Loucy (cell line): ENCODE measurements around the gene HES2.

Source experiments
- H2AFZ ChIP-seq: fragments of 200-600 bp; sonication (generic); 2 replicates; pipeline ENCODE4 v1.6.0; 2016; ENCODE audit warnings: antibody characterized with exemption, mild to moderate bottlenecking, low read length, moderate library complexity
- H3F3A ChIP-seq: fragments of 200-600 bp; 2 replicates; pipeline ENCODE4 v1.6.0; 2016; ENCODE audit warnings: antibody characterized with exemption, low read depth, mild to moderate bottlenecking
- H3K27me3 ChIP-seq: fragments of 200-600 bp; sonication (generic); 2 replicates; pipeline ENCODE4 v1.6.1; 2014; ENCODE audit warnings: low read length, mild to moderate bottlenecking; ENCODE audit not compliant: insufficient read depth, poor library complexity, severe bottlenecking
- H3K36me3 ChIP-seq: fragments of 200-600 bp; sonication (generic); 2 replicates; pipeline ENCODE4 v1.6.1; 2016; ENCODE audit warnings: low read length; ENCODE audit not compliant: insufficient read depth
- H3K4me1 ChIP-seq: fragments of 200-600 bp; sonication (generic); 2 replicates; pipeline ENCODE4 v1.5.1; 2014; ENCODE audit warnings: low read length, mild to moderate bottlenecking; ENCODE audit not compliant: insufficient read depth, poor library complexity, severe bottlenecking
- H3K4me2 ChIP-seq: fragments of 200-600 bp; sonication (generic); 2 replicates; pipeline ENCODE4 v1.6.0; 2014; ENCODE audit warnings: antibody characterized with exemption, low read length, low read depth, mild to moderate bottlenecking; ENCODE audit not compliant: poor library complexity, severe bottlenecking
- H3K4me3 ChIP-seq: fragments of 200-600 bp; sonication (generic); 2 replicates; pipeline ENCODE4 v1.5.1; 2014; ENCODE audit warnings: low read length, mild to moderate bottlenecking, mixed read lengths; ENCODE audit not compliant: poor library complexity, severe bottlenecking
- H3K79me2 ChIP-seq: fragments of 200-600 bp; sonication (generic); 2 replicates; pipeline ENCODE4 v1.6.1; 2014; ENCODE audit warnings: low read length; ENCODE audit not compliant: insufficient read depth
- H3K9ac ChIP-seq: fragments of 200-600 bp; sonication (generic); 2 replicates; pipeline ENCODE4 v1.6.0; 2014; ENCODE audit warnings: mild to moderate bottlenecking, low read depth, low read length, moderate library complexity; ENCODE audit not compliant: poor library complexity, severe bottlenecking
- H3K9me2 ChIP-seq: fragments of 200-600 bp; sonication (generic); replicated peaks from 2 replicates; pipeline ENCODE4 v1.6.1; 2016; ENCODE audit warnings: low read depth, low read length, mixed read lengths
- H3K9me3 ChIP-seq: fragments of 200-600 bp; sonication (generic); 2 replicates; pipeline ENCODE4 v1.6.1; 2014; ENCODE audit warnings: mild to moderate bottlenecking, antibody characterized with exemption, low read length, low read depth; ENCODE audit not compliant: insufficient read depth
- H4K20me1 ChIP-seq: fragments of 200-600 bp; sonication (generic); 2 replicates; pipeline ENCODE4 v1.6.0; 2014; ENCODE audit warnings: antibody characterized with exemption, low read length, mild to moderate bottlenecking; ENCODE audit not compliant: insufficient read depth, poor library complexity, severe bottlenecking
- EZH2phosphoT487 ChIP-seq: fragments of 200-600 bp; IDR thresholded peaks from 2 replicates; pipeline ENCODE4 v1.6.1; 2018; ENCODE audit warnings: antibody characterized with exemption, mild to moderate bottlenecking, moderate library complexity, borderline replicate concordance
- TF ChIP-seq, protein P1 (sequence below): fragments of 200-600 bp; sonication (generic); conservative IDR thresholded peaks from 2 replicates; pipeline ENCODE4 v1.5.1; 2014; ENCODE audit warnings: mild to moderate bottlenecking, antibody characterized with exemption, low read length

The HES2 gene

DNA sequence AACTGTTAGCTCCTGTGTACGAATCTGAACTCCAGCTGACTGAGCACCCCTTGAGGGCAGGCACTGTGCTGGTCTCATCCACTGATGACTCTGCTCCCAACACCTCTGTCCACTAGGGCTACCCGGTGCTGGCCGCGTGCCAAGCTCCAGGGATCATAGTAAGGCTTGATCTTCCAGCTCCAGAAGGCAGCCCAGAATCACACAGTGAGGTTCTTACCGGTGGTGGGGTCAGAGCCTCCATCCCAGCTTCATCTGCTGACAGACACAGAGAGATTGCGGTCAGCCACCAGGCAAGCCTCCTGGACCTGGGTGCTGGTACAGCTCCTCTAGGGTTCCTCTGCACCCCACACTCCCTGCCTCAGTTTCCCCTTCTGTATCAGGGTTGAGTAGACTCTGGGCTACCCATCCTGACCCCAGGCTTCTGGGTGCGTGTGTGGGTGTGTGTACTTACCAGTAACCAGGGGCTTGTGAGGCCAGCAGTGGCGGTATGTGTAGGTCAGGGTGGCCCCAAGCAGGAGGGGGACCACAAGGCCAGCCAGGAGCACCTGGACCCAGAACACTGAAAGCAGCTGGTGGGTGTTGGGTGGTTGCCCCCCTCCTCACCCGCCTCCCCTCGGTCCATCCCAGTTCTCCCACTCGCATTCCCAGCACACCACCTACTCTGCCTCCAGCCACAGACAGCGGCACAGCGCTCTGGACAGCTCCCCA, 42.8 kb upstream of the HES2 start:
- no peaks in the 10 kb centered on the region for H3K36me3 ChIP-seq
- H3K27me3 ChIP-seq: no peaks in the 10 kb centered on the region
- H3K4me1 ChIP-seq: peaks cover 6% of the 10 kb centered on the region

DNA sequence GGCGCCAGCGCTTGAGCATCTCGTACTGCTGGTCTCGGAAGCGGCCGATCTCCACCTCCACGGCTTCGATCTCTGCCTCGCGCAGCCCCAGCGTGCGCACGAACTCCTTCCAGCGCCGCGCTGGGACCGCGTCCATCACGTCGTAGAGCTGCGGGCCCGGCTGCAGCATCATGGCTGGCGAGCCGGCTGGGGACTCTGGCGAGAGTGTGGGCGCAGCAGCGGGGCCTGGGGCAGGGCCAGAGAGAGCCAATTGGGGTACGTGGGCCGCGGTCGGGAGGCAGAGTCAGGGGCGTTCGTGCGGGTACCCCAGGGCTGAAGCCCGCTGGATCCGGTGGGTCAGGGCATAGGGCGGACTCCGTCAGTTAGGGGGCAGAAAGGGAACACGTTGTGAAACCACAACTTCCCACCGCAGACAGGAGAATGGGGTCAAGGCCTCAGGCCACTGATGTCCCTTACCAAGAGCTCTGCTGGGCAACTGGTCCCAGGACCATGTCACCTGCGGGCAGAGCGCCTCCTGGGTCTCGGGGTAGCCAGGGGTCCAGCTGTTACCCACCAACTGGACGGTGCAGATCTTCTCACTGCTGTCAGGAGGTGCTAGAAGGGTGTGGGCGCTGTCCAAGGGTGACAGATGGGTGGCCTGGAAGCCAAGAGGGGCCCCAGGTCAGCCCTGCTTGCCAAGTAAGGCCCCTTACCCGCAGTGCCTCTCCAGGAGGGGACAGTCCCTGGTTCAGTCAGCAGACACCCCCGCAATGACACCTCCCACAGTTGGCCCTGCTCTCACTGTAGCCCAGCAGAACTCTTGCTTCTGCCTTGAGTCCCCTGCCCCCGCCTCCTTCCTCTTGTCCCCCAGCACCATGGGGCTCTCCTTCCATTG, 42.1 kb upstream of the HES2 start:
- no peaks in the 10 kb centered on the region for H4K20me1 ChIP-seq
- H3K4me3 ChIP-seq: no peak overlapping the region
- no peaks in the 10 kb centered on the region for H3K9me2 ChIP-seq
- TF ChIP-seq, protein P1, sequence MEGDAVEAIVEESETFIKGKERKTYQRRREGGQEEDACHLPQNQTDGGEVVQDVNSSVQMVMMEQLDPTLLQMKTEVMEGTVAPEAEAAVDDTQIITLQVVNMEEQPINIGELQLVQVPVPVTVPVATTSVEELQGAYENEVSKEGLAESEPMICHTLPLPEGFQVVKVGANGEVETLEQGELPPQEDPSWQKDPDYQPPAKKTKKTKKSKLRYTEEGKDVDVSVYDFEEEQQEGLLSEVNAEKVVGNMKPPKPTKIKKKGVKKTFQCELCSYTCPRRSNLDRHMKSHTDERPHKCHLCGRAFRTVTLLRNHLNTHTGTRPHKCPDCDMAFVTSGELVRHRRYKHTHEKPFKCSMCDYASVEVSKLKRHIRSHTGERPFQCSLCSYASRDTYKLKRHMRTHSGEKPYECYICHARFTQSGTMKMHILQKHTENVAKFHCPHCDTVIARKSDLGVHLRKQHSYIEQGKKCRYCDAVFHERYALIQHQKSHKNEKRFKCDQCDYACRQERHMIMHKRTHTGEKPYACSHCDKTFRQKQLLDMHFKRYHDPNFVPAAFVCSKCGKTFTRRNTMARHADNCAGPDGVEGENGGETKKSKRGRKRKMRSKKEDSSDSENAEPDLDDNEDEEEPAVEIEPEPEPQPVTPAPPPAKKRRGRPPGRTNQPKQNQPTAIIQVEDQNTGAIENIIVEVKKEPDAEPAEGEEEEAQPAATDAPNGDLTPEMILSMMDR: no peak
- no peak for TF ChIP-seq EZH2phosphoT487
- no peaks in the 10 kb centered on the region for H3F3A ChIP-seq
- peaks cover 6% of the 10 kb centered on the region for H3K4me1 ChIP-seq
- H3K4me2 ChIP-seq: no peak overlapping the region
- H3K79me2 ChIP-seq: no peaks in the 10 kb centered on the region
- no peak overlapping the region for H2AFZ ChIP-seq
- no peaks in the 10 kb centered on the region for H3K36me3 ChIP-seq
- no peaks in the 10 kb centered on the region for H3K27me3 ChIP-seq
- H3K9me3 ChIP-seq: no peaks in the 10 kb centered on the region
- no peak overlapping the region for H3K9ac ChIP-seq

More for the DNA sequence above, 42.8 kb upstream of the HES2 start:
- H3K79me2 ChIP-seq: no peaks in the 10 kb centered on the region
- H3K4me3 ChIP-seq: no peak overlapping the region
- no peak overlapping the region for H3K9ac ChIP-seq
- H3K4me2 ChIP-seq: no peak overlapping the region
- no peaks in the 10 kb centered on the region for H3K9me2 ChIP-seq
- no peaks in the 10 kb centered on the region for H3K9me3 ChIP-seq
- H3F3A ChIP-seq: no peaks in the 10 kb centered on the region
- no peak overlapping the region for H2AFZ ChIP-seq
- H4K20me1 ChIP-seq: no peaks in the 10 kb centered on the region
- TF ChIP-seq, protein P1: no peak
- TF ChIP-seq EZH2phosphoT487: no peak

DNA sequence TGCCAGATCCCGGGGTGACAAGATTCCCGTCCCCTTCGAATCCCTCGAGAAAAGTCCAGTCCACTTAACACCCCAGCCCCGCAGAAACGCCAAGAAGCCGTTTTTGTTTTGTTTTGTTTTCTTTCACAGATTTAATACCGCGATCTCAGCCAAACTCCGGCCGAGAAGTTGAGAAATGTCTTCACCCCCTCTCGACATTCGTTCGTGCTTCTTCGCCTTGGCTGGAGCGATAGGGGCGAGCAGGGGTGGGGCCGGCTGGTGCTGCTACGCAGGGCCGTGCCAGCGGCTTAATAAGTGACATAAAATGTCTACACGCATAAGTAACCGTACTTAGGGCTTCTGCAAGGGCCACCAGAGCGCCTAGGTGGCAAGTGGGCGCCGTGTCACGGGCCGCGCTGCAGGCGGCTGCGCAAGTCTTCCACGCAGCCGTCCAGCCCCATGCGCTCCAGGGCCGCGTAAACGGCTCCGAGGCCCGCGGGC, 41.4 kb upstream of the HES2 start:
- Histone ChIP-seq H3F3A (no peaks in the 10 kb centered on the region), H3K36me3 (no peaks in the 10 kb centered on the region), H3K79me2 (no peaks in the 10 kb centered on the region), H3K9me2 (no peaks in the 10 kb centered on the region), H3K4me2 (no peak overlapping the region), H3K9ac (no peak overlapping the region), H3K27me3 (no peaks in the 10 kb centered on the region), H3K4me3 (no peak overlapping the region), H3K9me3 (no peaks in the 10 kb centered on the region), H4K20me1 (no peaks in the 10 kb centered on the region), H2AFZ (no peak overlapping the region), H3K4me1 (peaks cover 6% of the 10 kb centered on the region)
- TF ChIP-seq, protein P1: no peak
- TF ChIP-seq EZH2phosphoT487: no peak
